Measurements from ENCODE around the gene TNFRSF18.

Gene TNFRSF18, protein sequence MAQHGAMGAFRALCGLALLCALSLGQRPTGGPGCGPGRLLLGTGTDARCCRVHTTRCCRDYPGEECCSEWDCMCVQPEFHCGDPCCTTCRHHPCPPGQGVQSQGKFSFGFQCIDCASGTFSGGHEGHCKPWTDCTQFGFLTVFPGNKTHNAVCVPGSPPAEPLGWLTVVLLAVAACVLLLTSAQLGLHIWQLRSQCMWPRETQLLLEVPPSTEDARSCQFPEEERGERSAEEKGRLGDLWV

GRCh38 chr1:1206376-1206965 lies at the start of gene TNFRSF18:
Gene TNFRSF18, minus strand, starts transcription at chr1:1206592. Its CDS starts 21 bp downstream, at chr1:1206571.
- TF ChIP-seq, protein P1, sequence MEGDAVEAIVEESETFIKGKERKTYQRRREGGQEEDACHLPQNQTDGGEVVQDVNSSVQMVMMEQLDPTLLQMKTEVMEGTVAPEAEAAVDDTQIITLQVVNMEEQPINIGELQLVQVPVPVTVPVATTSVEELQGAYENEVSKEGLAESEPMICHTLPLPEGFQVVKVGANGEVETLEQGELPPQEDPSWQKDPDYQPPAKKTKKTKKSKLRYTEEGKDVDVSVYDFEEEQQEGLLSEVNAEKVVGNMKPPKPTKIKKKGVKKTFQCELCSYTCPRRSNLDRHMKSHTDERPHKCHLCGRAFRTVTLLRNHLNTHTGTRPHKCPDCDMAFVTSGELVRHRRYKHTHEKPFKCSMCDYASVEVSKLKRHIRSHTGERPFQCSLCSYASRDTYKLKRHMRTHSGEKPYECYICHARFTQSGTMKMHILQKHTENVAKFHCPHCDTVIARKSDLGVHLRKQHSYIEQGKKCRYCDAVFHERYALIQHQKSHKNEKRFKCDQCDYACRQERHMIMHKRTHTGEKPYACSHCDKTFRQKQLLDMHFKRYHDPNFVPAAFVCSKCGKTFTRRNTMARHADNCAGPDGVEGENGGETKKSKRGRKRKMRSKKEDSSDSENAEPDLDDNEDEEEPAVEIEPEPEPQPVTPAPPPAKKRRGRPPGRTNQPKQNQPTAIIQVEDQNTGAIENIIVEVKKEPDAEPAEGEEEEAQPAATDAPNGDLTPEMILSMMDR (conservative IDR thresholded peaks at IDR 0.05; ENCODE audit: control insufficient read depth, insufficient read depth, low read depth, low read length): no peak
- no peak within 1 kb of the TSS for H3K4me3 ChIP-seq (ENCODE audit: control insufficient read depth, low read depth, low read length)
- DNase-seq (ENCODE audit: low read depth): no peak

GRCh38 chr1:1255611-1256010 lies 49.2 kb upstream of the TNFRSF18 start:
- no peak for DNase-seq (ENCODE audit: low read depth)
- no peak overlapping the region for H3K4me3 ChIP-seq (ENCODE audit: control insufficient read depth, low read depth, low read length)
- TF ChIP-seq, protein P1 (conservative IDR thresholded peaks at IDR 0.05; ENCODE audit: control insufficient read depth, insufficient read depth, low read depth, low read length): no peak

DNA sequence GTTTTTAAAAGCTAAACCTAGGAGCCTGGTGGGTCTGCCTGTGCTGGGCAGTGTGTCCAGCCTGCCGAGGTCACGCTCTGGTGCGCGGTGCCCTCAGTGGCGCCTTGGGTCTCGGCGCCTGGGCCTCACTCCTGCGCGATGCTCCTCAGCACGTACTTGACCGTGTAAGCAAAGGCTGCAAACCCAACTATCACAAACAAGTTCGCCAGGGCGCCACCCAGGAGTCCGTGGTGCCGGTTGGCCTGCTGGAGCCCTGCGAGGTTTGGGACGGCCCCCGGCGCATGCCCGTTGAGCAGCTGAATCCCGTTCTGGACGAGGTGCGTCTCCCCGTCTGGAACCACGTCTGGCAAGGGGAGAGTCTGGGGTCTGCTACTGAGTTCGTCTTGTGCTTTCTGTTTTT lies 48.7 kb upstream of the TNFRSF18 start:
- TF ChIP-seq, protein P1 (conservative IDR thresholded peaks at IDR 0.05; ENCODE audit: control insufficient read depth, insufficient read depth, low read depth, low read length): no peak
- no peak for DNase-seq (ENCODE audit: low read depth)
- no peak overlapping the region for H3K4me3 ChIP-seq (ENCODE audit: control insufficient read depth, low read depth, low read length)

DNA sequence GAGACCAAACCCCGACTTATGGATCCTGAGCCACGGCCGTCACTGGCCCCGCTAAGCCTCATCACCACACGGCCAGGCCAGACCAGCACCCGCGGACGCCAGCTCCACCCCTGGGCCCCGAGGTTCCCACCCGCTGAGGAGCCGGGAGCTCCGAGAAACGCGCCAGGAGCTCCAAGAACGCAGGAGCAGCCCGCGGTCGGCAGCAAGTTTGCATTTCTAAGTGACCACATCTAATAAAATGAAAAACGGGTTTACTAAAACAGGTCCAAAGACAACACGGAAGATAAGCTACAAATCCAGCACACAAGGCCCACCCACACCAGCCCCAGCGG lies 48.2 kb upstream of the TNFRSF18 start:
- H3K4me3 ChIP-seq (ENCODE audit: control insufficient read depth, low read depth, low read length): no peak overlapping the region
- no peak for DNase-seq (ENCODE audit: low read depth)
- TF ChIP-seq, protein P1 (conservative IDR thresholded peaks at IDR 0.05; ENCODE audit: control insufficient read depth, insufficient read depth, low read depth, low read length): no peak

DNA sequence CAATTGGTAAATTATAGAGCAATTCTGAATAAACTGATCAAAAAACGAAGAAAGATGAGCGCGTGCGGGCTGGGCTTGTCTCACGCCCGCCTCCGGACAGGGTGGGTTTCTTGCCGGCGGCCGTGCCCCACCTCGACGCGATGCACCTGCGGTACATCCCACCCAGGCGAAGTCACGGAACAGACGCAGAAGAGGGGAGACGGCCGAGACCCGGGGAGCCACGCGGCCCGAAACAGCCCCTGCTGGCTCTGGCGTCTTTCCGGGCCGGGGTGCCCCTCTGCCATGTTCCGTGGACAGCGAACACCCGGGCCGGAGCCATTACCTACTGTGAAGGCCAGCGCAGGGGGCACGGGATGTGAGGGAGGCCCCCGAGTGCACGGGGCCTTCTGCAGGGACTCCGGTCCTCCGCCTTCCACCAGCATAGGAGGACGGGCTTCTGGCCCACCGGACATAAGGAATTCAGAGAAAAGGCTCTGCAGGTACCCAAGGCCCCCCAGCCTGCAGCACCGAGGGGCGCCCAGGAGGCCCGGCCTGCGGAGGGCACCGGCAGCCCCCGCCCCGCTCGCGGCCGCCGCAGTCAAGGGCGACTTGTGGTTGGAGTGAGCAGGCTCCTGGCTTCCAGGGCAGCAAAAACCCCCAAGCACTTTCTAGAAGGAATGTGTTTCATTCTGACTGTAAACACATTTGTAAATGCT lies 47.7 kb upstream of the TNFRSF18 start:
- H3K4me3 ChIP-seq (ENCODE audit: control insufficient read depth, low read depth, low read length): no peak overlapping the region
- no peak for DNase-seq (ENCODE audit: low read depth)
- TF ChIP-seq, protein P1 (conservative IDR thresholded peaks at IDR 0.05; ENCODE audit: control insufficient read depth, insufficient read depth, low read depth, low read length): no peak

GRCh38 chr1:1253314-1253713 lies 46.9 kb upstream of the TNFRSF18 start:
- TF ChIP-seq, protein P1 (conservative IDR thresholded peaks at IDR 0.05; ENCODE audit: control insufficient read depth, insufficient read depth, low read depth, low read length): no peak
- H3K4me3 ChIP-seq (ENCODE audit: control insufficient read depth, low read depth, low read length): no peak overlapping the region
- no peak for DNase-seq (ENCODE audit: low read depth)
